Lung (tissue), 12 donors: ENCODE results near the gene CCDC106. TPM values are rescaled to one million over a fixed set of nuclear protein-coding genes. Genes with fewer than 3 reads are reported as not detected.

ENCODE experiments used
- ATAC-seq: fragments of 200-7000 bp; cut with Tn5 transposase; one replicate; pipeline ENCODE4 v1.9.1; 2020; ENCODE audit warnings: moderate number of reproducible peaks; ENCODE audit not compliant: insufficient read depth, low FRiP score
- DNase-seq, 3 donors: peaks; one replicate each; pipeline ENCODE4 v3.0.0-alpha.2; 2013 to 2017
- H3K27ac ChIP-seq, 2 donors: one replicate each; pipeline ENCODE4 v1.5.1; 2013; ENCODE audit warnings: mild to moderate bottlenecking in 2 of 2, moderate library complexity in 2 of 2, control low read depth in 1 of 2, inconsistent platforms in 1 of 2, low read depth in 1 of 2, low read length in 1 of 2
- H3K27me3 ChIP-seq, 3 donors: one replicate each; pipeline ENCODE4 v1.5.1; 2013; ENCODE audit warnings: low read length in 2 of 3; ENCODE audit not compliant: control insufficient read depth in 3 of 3, insufficient read depth in 3 of 3
- H3K36me3 ChIP-seq, 4 donors: one replicate each; pipeline ENCODE4 v1.5.1; 2013; ENCODE audit warnings: low read length in 4 of 4, mild to moderate bottlenecking in 1 of 4, moderate library complexity in 1 of 4; ENCODE audit not compliant: control insufficient read depth in 4 of 4, insufficient read depth in 4 of 4
- H3K4me1 ChIP-seq, 5 donors: one replicate each; pipeline ENCODE4 v1.5.1; 2013; ENCODE audit warnings: low read length in 5 of 5, mild to moderate bottlenecking in 2 of 5, moderate library complexity in 1 of 5; ENCODE audit not compliant: control insufficient read depth in 5 of 5, insufficient read depth in 5 of 5
- H3K4me3 ChIP-seq: one replicate; pipeline ENCODE4 v1.5.1; 2013; ENCODE audit warnings: mild to moderate bottlenecking, control low read depth, moderate library complexity
- H3K9ac ChIP-seq, 2 donors: one replicate each; pipeline ENCODE4 v1.5.1; 2013; ENCODE audit warnings: low read length in 2 of 2, control low read depth in 1 of 2; ENCODE audit not compliant: insufficient read depth in 1 of 2
- H3K9me3 ChIP-seq, 4 donors: one replicate each; pipeline ENCODE4 v1.5.1; 2013; ENCODE audit warnings: low read length in 3 of 4, mild to moderate bottlenecking in 1 of 4, moderate library complexity in 1 of 4; ENCODE audit not compliant: control insufficient read depth in 4 of 4, insufficient read depth in 3 of 4
- CTCF ChIP-seq: IDR thresholded peaks from 2 replicates; pipeline ENCODE4 v1.5.1; 2012; ENCODE audit warnings: mild to moderate bottlenecking; ENCODE audit errors: control extremely low read depth, extremely low read depth
- WGBS, 2 donors: extraction: QIAGEN DNeasy Blood & Tissue Kit; methylation state at CpG; one replicate each; pipeline ENCODE4 v1.1.7; 2013; 5-methylcytosine and 5-hydroxymethylcytosine counted together
- polyA plus RNA-seq, 2 donors: library from polyadenylated mRNA; stranded (reverse); fragments of 200-250 nt; gene quantifications; one replicate each; pipeline ENCODE4 v1.2.1, GENCODE V29; 2013
- total RNA-seq, 2 donors: library from RNA; depleted of rRNA in 1 of 2; stranded (reverse); fragments of >200 nt in 1 of 2; gene quantifications; one replicate each; pipeline ENCODE4 v1.2.1, GENCODE V29; 2014 to 2021
- donor health status: control.
- donor health status: control.
- donor health status: Bipolar disorder and iron deficiency.
- donor health status: healthy.
- donor health status: DM: yes; HTN: yes; CAD: no.

Gene CCDC106
- total and polyA plus RNA-seq, 4 donors = 8.3 to 25.9 (median 14.3) TPM

DNA sequence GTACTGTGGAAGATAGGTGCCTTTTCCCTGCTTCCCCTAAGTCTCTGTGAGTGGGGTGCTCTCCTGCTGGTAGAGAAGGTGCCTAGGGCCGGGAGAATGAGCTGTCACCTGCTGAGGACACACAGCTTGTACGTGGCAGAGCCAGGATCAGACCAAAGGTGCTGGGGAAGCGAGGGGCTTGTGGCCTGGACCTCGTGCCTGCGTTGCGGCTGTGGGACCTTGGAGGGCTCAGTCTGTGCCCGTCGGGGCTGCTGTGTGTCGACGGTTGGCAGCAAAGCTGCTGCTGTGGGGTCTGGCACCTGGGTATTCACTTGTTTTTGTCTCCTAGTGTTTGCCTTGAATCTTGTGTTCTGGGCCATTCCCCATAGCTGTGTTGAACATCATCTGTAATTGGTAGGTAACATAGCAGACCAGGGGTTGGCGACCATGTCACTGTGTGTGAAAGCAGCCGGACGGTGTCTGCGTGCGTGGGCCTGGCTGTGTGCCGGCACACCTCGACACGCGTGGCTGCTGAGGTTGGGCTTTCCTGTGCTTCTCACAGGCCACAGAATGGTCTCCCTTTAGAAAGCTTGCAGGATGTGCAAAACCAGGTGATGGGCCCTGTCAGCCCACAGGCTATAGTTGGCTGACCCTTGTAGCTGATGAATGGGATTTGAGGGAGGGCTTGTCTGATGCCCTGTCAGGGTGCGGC lies 16.0 kb downstream of the CCDC106 start:
- DNase-seq (no peak), ATAC-seq (no peak)
- Histone ChIP-seq H3K9ac (no peak overlapping the region), H3K27ac (no peak overlapping the region), H3K9me3 (no peaks in the 10 kb centered on the region), H3K4me3 (no peak overlapping the region), H3K27me3 (no peaks in the 10 kb centered on the region), H3K36me3 (peaks cover 27 to 91% (median 47%) of the 10 kb centered on the region in 4 donors), H3K4me1 (peaks cover 0 to 3% (median 0%) of the 10 kb centered on the region in 5 donors)
- 90 to 93% methylated on average over 20 of the region's 20 CpGs for WGBS, 2 donors
- TF ChIP-seq CTCF = no peak

DNA sequence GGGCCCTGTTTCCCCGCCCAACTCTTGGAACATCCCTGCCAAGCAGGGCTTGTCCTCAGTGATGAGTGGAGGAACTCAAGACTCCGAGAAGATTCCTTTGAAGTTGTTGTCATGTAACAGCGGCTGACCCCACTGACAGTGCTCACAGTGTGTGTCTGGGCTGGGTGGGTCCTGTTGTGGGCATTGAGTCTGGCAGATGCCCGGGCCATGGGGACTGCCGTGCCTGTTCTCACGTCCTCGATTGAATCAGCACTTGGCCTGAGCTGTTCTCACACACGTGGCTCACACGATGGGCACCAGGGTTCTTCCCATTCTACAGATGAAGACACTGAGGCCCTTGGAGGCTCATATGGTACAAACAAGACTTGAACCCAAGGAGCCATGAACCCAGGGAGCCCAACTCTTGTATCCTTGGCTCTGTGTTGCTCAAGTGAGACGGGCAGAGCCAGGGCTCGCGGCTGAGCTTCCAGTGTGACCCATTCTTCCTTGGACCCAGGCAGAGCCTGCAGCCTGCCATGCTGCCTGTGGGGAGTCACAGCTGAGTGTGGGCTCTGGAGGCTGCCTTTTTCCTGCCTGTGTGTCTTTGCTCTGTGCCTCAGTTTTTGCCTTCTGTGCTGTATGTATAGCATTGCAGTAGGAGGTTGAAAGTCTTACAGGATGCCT lies 18.5 kb downstream of the CCDC106 start:
- H3K9ac ChIP-seq = no peak overlapping the region
- H3K4me1 ChIP-seq = peaks cover 0 to 2% (median 0%) of the 10 kb centered on the region in 5 donors
- H3K27me3 ChIP-seq = no peaks in the 10 kb centered on the region
- H3K9me3 ChIP-seq = no peaks in the 10 kb centered on the region
- H3K36me3 ChIP-seq = peaks cover 22 to 89% (median 57%) of the 10 kb centered on the region in 4 donors
- TF ChIP-seq CTCF = no peak
- DNase-seq (no peak), ATAC-seq (no peak)
- no peak overlapping the region for H3K27ac ChIP-seq
- no peak overlapping the region for H3K4me3 ChIP-seq
- 92 to 93% methylated on average over 12 of the region's 12 CpGs for WGBS, 2 donors

DNA sequence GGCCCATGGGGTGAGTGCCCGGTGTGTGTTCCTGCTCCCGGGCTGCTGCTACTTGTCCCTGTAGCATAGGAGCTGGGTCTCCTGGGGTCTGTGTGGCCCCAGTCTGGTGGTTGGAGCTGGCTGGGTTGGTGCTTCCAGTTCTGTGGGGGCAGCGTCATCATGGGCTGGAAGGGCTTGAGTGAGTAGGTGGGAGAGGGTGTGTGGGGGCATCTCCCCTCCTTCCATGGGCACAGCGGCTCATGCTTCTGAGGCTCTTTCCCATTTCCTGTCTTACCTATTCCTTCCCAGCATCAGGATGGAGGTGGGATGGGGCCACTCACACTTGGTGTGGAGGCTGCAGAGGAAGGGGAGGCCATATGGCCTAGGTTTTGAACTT lies 19.0 kb downstream of the CCDC106 start:
- WGBS, 2 donors = 81 to 99% methylated on average over 4 of the region's 4 CpGs
- no peaks in the 10 kb centered on the region for H3K9me3 ChIP-seq
- DNase-seq (no peak), ATAC-seq (no peak)
- H3K27me3 ChIP-seq = no peaks in the 10 kb centered on the region
- H3K9ac ChIP-seq = no peak overlapping the region
- H3K27ac ChIP-seq = no peak overlapping the region
- no peak overlapping the region for H3K4me3 ChIP-seq
- TF ChIP-seq CTCF = no peak
- H3K4me1 ChIP-seq = peaks cover 0 to 2% (median 0%) of the 10 kb centered on the region in 5 donors
- peaks cover 18 to 84% (median 53%) of the 10 kb centered on the region in 4 donors for H3K36me3 ChIP-seq
